Right hindlimb (tissue), 1 donor: ENCODE data around the gene GLB1L2.
"Not testable (repeated sequence)": the region's sequence is repeated elsewhere in the genome, so short reads cannot be mapped to it uniquely, and the experiment has no call there.

Experiments
- DNase-seq: peaks from one replicate; pipeline ENCODE4 v3.0.0-alpha.2; 2018

Gene GLB1L2

GRCh38 chr11:134322553-134322952 is 9.2 kb upstream of the GLB1L2 start:
- DNase-seq, result no peak

GRCh38 chr11:134328433-134328832 is 3.4 kb upstream of the GLB1L2 start:
- DNase-seq, result no peak

DNA sequence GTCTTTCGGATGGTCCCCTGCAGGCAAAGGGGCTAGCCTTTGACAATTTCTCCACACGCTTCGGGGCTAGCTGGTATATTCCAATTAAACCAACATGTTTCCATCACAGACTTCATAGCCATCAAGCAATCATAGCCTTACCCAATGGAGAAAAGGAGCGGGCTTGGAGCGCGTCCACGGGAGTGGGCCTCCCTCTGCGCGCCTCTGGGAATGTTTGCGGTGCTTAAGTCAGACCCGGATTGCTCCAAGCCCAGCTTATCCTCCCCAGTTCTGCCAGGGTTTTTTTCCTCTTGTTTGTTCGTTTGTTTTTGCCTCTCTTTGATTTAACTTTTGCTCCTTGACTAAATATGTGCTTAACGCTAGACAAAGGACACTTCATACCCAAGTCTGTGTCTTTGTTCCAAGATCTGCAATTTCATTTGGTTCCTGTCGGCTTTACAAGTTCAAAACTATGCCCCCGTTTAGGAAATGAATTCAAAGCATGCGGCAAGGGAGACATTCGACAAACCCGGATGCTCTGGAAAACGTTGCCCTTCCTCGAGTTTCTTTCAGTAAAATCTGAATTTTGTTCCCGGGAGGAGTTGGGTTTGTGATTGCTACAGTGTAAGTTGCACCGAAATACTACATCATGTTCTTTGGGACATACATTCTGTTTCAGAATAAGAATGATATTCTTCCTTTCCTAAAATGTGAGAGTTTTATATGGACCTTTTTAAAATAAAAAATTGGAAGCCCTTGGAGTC is 1.0 kb upstream of the GLB1L2 start:
- no peak for DNase-seq

DNA sequence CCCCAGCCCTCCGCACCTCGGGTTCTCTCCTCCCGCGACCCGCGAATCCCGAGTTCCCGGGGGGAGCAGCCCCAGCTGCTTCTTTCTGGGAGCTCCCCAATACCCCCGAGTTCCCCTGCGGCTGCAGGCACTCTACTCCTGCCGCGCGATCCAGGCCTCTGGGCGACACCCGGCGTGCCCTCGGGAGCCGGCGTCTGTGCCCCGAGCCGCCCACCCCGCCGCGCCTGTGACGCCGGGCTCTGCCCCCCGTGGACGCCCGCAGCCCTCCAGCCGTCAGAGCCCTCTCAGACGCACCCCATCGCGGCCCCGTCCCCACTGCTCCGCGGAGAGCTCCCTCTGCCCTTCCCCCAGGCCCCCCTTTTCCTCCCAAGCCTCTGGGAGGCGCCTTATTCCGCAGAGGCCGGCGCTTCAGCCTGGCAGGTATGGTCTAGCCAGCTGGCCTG is 422 bp downstream of the GLB1L2 start:
- DNase-seq, result no peak

GRCh38 chr11:134332782-134333181 is 994 bp downstream of the GLB1L2 start:
- no peak for DNase-seq

GRCh38 chr11:134333312-134333711 is 1.5 kb downstream of the GLB1L2 start:
- DNase-seq, result no peak

GRCh38 chr11:134333946-134334345 is 2.2 kb downstream of the GLB1L2 start:
- DNase-seq, result no peak

- DNase-seq, result no peak
Observed at GRCh38 chr11:134334796-134335571, 3.2 kb downstream of the GLB1L2 start.

GRCh38 chr11:134337051-134337450 is 5.3 kb downstream of the GLB1L2 start:
- no peak for DNase-seq

DNA sequence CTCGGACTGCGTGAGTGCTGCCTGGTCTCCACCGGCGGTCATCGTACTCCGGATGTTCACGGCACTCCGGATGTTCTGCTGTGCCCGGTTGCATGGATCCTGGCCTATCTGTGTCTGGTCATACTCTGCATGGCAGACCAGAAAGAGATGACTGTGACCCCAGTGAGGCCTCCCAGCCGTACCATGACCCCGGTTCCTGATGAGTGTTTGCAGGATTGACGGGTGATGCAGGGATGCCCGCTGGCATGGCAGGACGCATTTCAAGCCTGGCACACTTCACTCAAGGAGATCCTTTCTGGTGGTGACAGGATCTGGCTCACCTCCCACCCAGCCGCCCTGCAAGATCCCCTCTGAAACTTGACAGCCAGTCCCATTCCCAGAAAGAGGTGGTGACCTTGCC is 6.3 kb downstream of the GLB1L2 start:
- DNase-seq, result no peak

DNA sequence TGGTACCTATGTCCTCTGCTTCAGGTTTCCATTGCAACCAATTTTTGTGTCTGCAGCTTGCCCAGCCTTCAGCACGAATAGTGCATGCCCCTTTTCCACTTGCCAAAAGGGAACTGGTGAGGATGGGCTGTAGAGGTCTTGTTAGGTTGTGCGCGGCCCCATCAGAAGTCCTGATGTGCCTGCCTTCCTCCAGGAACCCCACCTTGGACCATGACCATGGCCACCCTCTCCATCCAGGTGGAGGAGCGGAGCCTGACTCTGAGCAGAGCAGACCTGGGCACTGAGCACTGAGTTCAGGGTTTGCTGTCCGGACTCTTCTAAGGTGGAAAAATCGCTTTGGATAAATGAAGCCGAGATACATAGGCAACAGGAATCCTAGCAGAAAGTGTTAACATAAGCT is 6.9 kb downstream of the GLB1L2 start:
- DNase-seq, result no peak

GRCh38 chr11:134339756-134340155 is 8.0 kb downstream of the GLB1L2 start:
- DNase-seq, result no peak

GRCh38 chr11:134340354-134340964 is 8.7 kb downstream of the GLB1L2 start:
- no peak for DNase-seq

DNA sequence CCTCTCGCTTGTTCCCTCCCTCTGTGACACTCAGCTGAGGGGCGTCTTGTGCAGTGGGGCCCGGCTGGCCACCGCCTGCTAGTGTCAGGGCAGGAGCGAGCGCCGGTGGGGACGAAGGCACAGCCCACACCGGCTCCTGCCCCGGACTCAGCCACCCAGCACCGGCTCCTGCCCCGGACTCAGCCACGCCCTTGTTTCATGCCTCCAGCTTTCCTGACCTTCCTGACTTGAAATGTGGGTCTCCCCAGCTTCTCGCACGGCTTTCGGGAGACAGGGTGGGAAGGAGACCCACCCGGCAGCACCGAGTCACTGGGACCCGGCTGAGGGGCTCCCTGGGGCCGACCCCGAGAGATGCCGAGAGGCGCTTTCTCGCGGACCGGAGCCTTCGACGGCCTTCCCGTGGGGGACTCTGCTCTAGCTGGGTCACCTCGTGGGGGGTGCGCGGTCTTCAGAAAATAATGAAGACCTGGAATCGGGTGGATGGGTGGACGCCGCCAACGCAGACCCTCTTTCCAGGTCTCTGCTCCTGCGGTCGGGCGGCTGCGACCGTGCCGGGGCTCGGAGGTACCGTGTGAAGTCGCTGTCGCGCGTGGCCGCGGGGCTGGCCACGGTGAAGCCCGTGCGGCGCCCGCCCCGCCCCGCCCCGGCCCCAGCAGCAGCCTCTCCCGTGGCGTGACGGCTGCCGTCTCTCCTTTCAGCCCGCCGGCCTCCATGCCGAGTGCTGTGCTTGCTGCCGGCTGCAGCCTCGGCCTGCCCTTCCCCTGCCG is 10.2 kb downstream of the GLB1L2 start:
- DNase-seq, result no peak

DNA sequence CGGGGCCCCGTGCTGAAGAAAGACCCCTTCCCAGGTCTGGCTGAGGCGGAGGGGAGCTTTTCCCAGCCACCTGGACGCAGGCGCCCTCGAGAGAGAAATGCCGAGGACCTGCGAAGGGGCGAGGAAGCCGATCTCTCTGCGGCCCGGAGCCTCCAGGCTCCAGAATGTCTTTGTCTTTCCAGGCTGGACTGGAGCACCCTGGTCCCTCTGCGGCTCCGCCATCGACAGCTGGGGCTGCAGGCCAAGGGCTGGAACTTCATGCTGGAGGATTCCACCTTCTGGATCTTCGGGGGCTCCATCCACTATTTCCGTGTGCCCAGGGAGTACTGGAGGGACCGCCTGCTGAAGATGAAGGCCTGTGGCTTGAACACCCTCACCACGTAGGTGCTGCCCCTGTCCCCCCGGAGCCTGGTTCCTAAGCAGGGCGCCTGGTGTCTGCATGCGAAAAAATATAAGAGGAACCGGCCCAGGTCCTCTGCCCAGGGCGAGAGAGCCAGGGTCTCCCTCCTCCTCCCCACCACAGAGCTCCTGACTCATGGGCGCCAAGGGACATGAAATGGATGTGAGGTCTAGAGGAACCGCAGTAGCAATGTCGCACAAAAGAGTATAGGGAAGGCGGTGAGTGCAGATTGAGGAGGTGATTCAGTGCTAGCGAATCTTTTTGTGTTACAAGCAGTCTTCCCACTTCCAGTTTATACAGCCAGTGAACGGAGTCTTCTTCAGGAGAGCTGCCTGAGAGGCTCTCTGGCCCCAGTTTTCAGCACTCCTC is 11.0 kb downstream of the GLB1L2 start:
- DNase-seq, result no peak

DNA sequence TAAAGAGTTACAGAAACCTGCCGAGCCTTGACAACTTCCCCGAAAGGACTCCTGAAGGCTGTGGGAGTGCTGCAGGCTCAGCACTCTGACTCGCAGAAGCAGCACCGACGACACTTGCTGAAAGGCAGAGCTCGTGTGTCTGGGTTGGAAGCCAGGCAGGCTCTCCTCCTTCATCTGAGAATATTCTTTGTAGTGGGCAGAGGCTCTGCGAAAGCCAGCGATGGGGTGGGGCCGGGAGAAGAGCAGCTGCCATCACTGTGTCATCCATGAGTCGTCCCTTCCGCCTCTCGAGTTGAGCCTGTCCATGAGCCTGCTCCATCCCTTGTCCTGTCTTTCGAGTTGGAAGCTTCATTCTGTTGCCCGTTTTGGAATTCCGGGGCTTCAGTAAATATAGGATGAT is 11.9 kb downstream of the GLB1L2 start:
- no peak for DNase-seq

- not testable (repeated sequence) for DNase-seq
Observed at GRCh38 chr11:134344497-134345236, 12.9 kb downstream of the GLB1L2 start.

DNA sequence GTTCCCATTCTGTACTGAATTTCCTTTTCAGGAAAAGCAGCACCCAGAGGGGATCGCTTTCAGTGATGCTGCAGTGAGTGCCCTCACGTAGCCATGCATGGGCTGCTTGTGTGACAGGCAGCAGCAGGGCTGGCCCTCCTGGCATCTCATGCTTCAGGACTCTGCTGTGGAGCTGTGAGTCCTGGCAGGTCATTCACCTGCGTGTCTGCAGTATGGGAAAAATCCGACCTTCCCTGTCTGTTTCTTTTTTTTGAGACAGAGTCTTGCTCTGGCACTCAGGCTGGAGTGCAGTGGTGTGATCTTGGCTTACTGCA is 13.4 kb downstream of the GLB1L2 start:
- no peak for DNase-seq

DNA sequence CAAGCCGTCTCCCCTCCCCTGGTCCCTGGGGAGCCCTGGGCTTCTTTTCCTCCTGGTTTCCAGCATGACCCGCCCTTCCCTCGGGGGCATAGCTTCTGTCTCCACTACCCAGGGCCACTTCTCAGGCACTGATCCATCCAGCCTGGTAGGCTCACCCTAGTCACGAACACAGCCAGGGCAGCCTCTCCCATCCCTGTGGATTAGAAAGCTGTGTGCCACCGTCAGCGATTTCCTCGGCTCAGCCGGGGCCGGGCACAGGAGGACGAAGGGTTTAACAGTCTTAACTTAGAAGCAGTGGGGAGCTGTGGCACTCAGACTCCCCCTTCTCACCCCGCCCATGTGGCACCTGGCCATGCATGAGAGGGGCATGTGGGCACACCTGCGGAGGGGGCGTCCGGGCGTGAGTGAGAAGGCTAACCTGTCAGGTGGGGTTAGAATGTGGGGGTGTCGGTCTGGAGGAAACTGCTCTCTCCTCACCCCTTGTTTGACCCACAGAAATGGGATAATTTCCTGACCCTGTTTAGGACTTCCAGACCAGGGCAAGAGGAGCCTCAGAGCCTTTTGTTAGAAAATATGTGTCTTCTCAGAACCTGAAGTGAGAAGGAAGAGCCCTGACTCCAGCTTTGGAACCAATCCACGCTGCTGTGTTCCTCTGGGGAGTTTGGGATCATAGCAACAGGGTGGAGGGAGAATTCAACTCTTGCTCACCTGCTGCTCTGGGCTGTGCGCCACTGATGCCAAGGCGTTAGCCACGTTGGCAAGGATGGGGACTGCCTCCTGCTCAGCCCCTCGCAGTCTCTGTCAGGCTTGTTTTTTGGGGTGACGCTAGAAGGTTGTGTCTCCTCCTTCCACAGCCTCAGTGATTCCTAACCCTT is 14.6 kb downstream of the GLB1L2 start:
- no peak for DNase-seq

GRCh38 chr11:134346976-134347350 is 15.2 kb downstream of the GLB1L2 start:
- DNase-seq, result no peak

- no peak for DNase-seq
Observed at GRCh38 chr11:134347441-134347840, 15.7 kb downstream of the GLB1L2 start.
